Body of pancreas (tissue), 4 donors: ENCODE data around the gene SCAF11.
"Not testable (repeated sequence)": the region's sequence is repeated elsewhere in the genome, so short reads cannot be mapped to it uniquely, and the experiment has no call there.

Experiments
- CTCF ChIP-seq, 7 experiments: fragments of 450-650 bp in 4 of 7; fragments of 200-600 bp in 3 of 7; sonication (generic) in 3 of 7; IDR thresholded peaks; one replicate each; pipeline ENCODE4 v1.5.1; 2016 to 2019; ENCODE audit warnings: antibody characterized with exemption in 7 of 7
- POLR2A ChIP-seq, 3 donors: fragments of 450-650 bp; IDR thresholded peaks; one replicate each; pipeline ENCODE4 v1.6.1; 2016; ENCODE audit warnings: antibody characterized with exemption in 3 of 3, mild to moderate bottlenecking in 2 of 3

GRCh38 chr12:46037066-46037465 is 46.7 kb upstream of the SCAF11 start:
- TF ChIP-seq CTCF, POLR2A (IDR thresholded peaks at IDR 0.05): not testable (repeated sequence)
